HTERT RPE-1 (cell line): ENCODE measurements around the gene LLGL1.

ENCODE experiments used
- in situ Hi-C: fragments of 300-500 bp; cut with MboI; formaldehyde crosslinking; loops from 4 replicates; pipeline ENCODE4 v1.14.3; 2020; ENCODE audit warnings: low sequenced_read_pairs

Gene LLGL1

DNA sequence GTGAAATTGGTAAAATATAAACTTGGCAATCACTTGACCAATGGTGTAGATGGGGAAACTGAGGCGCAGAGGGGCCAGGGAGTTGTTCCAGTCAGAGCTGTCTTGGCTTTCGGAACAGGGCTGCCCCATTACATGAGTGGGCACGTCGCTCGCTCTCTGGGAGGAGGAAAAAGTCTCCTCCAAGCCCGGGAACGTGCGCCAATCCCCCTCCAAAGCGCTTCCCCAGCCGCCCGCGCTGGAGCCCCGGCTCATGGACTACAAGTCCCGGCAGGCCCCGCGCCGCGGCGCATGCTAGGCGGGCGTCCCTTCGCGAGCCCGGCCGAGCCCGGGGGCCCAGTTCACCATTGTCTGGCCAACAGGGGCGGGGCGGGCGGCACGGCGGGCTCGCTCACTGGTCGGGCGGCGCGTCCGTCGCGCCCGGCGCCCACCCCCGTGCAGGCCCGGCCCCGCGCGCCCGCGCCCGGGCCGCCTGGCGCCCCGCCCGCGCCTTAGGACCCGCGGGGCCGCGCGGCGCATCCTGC is at the start of gene LLGL1:
Gene LLGL1 (plus strand): TSS at position 515 of the 521 bp plus-strand sequence. CDS start 48 bp downstream, outside the sequence.
- in situ Hi-C loops, result no loop called here

DNA sequence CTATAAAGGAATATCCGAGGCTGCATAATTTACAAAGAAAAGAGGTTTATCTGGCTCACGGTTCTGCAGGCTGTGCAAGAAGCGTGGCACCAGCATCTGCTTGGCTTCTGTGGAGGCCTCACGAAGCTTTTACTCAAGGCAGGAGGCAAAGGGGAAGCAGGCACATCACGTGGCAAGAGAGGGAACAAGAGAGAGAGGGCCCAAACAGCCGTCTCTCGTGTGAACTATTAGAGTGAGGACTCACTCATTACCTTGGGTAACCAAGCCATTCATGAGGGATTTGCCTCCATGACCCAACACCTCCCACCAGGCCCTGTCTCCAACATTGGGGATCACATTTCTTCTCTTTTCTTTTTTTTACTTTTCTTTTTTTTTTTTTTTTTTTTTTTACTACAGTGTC is 49.3 kb upstream of the LLGL1 start:
- in situ Hi-C loops, result no loop called here

DNA sequence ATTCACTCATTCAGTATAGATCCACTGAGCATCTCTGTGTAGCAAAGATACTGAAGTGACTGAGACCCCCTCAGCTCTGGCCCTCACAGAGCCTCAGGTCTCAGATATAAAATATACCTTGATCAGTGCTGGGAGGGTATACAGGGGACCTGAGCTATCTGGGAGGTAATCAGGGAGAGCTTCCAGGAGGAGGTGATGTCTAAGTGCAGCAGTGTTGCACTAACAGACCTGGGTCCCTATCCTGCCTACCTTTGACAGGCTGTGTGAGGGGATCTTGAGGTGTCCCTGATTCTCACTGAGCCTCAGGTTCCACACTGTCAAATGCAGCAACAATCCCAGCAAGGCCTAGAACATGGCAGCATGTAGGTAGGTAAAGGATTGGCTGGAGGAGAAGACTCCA is 48.3 kb upstream of the LLGL1 start:
- in situ Hi-C loops, result no loop called here

DNA sequence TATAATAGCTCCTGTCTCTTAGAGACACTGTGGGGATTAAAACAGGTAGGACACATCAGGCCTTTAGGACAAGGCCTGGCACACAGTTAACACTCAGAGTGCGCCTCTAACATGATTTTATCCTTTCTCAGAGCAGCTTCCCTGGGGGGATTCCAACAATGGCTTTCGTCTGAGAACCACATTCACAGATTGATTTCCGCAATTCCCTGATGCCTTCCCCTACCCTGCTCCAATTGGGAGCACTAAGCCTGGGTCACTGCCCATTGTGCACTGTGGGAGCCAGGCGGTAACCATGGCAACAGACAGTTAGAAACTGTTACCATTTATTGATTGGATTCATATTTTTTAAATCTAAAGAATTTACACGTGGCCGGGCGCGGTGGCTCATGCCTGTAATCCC is 47.7 kb upstream of the LLGL1 start:
- in situ Hi-C loops, result no loop called here

DNA sequence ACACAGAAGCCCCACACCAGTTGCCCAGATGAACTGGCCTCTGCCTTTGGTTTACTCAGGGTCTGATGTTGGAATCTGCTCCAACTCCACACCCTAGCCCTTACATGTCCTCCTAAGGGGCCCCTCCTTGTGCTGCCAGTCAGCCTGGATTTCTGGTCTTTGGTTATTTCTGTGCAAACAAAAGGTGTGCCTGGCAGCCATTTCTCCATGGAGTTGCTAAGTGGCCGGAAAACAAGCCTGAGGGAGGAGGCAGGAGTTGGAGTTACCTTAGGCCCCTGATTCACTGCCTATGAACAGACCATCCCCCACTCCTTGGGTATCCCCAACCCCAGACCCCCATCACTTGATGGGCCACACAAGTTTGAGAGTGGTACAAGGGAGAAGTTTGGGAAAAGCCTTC is 46.2 kb upstream of the LLGL1 start:
- in situ Hi-C loops, result no loop called here

DNA sequence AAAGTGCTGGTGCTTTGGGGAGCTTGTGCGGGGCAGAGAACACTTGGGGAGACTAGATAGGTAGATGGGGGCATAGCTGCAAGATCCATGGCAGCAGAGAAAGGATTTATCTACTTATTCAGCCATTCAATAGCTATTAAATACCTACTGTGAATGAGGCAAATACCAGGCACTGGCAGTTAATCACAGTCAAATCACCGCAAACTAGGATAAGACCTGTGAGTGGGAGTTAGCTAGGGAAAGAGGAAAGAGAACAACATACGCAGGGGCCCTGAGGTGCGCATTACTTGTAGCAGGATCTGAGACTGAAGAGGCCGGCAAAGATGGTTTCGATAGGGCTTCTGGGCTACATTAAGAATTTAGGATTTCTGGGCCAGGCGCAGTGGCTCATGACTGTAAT is 45.6 kb upstream of the LLGL1 start:
- in situ Hi-C loops, result no loop called here

DNA sequence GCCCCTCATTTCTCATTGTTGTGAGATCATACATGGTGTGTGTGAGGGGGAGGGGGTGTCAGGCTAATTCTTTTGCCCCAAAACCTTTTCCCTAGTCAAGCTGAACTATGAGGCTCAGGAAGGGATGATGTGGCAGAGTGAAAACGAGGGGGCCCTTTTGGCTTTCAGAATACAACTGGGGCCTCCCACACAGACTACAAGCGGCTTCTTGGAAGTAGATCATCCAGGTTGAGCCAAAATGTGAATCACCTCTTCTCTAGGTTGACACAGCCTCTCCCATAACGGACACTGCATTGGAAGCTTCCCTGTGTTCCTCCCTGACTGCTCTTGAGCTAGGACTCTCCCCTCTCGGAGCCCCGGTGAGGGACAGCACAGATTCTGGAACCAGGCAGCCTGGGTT is 44.1 kb upstream of the LLGL1 start:
- in situ Hi-C loops, result no loop called here

DNA sequence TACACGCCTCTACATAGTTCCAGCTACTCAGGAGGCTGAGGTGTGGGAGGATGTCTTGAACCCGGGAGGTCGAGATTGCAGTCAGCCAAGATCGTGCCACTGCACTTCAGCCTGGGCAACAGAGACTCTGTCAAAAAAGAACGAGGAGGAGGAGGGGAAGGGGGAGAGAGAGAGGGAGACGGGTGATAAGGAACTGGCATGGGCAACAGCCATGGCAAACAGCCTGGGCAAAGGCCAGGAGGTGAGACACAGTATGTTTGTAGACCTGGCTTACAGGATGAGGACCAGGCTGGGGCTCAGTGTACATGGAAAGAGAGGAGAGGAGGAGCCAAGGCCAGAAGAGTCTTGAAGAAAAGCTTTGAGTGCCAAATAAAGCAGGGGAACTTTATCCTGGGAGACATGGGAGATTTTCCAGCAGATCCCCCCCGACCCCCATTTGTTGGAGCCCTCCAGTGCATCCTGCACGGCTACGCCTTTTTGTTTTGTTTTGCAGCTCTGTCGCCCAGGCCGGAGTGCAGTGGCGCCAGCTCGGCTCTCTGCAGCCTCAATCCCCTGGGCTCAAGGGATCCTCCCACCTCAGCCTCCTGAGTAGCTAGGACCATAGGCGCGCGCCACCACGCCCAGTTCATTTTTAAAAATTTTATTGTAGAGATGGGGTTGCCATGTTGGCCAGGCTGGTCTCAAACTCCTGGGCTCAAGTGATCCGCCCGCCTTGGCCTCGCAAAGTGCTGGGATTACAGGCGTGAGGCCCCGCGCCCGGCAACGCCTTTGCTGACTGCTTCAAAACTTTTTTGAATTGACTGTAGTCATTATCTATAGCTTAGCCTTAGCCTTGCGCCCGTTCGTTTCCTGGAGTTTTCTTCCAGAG is 43.1 kb upstream of the LLGL1 start:
- in situ Hi-C loops, result no loop called here

DNA sequence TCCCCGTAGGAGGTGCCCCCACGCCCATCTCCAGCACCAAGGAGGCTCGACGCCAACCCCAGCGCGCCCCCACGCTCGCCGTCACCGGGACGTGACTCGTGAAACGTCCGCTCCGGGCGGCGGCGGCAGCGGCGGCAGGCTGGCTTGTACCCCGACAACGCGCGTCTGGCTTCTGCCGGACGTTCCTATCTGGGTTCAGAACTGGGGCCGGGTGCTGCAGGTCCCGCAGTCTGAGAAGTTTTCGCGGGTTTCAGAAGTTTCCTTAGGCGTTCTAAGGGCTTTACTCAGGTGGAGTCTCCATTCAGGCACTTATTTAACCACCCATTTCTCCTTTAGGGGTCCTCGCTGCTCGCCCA is 42.5 kb upstream of the LLGL1 start:
- in situ Hi-C loops, result no loop called here

DNA sequence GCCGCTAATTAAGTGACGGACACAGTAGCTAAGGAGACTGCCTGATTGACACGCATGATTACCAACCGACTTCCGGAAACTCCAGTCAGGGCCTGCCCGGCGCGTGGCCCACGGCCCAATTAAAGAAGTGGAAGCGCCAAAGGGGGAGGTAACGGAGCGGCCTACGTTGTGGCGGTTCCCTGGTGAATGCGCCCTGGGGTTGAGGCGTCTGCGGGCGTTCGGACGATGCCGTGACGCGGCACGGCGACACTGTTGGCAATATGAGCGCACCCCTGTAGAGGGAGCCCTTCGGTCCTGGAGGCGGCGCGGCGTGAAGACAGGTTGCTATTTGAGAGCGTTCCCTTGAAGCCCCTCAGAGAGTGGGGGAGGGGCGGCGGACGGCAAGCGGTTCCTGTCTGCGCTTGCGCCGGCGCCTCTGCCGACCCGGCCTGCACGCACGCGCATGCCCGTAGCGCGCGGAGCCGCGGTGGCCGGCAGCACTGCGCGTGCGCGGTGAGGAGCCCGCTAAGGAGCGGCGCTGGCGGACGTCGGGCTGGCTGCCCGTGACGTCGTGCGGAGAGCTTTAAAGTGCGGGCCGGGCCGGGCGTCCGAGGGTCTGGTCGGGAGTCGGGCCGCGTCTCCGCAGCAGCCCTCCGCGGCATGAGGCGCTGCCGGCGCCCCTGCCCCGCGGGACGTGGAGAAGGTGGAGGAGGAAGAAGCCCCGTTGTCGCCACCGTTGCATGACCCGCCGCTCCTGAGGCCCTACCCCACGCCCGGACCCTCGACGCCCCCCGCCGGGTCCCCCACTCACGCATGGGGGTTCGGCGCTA is 41.9 kb upstream of the LLGL1 start, which contains the start of gene ALKBH5:
Gene ALKBH5 (plus strand): TSS at position 495 of the 809 bp plus-strand sequence. CDS start 416 bp downstream, outside the sequence.
- in situ Hi-C loops, result no loop called here

DNA sequence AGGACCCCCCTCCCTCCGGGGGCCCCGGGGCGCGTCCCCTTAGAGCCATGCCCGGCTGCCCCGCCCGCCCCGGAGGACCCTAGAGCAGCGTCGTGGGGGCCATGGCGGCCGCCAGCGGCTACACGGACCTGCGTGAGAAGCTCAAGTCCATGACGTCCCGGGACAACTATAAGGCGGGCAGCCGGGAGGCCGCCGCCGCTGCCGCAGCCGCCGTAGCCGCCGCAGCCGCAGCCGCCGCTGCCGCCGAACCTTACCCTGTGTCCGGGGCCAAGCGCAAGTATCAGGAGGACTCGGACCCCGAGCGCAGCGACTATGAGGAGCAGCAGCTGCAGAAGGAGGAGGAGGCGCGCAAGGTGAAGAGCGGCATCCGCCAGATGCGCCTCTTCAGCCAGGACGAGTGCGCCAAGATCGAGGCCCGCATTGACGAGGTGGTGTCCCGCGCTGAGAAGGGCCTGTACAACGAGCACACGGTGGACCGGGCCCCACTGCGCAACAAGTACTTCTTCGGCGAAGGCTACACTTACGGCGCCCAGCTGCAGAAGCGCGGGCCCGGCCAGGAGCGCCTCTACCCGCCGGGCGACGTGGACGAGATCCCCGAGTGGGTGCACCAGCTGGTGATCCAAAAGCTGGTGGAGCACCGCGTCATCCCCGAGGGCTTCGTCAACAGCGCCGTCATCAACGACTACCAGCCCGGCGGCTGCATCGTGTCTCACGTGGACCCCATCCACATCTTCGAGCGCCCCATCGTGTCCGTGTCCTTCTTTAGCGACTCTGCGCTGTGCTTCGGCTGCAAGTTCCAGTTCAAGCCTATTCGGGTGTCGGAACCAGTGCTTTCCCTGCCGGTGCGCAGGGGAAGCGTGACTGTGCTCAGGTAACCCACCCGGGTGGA is 41.0 kb upstream of the LLGL1 start:
- in situ Hi-C loops, result no loop called here

DNA sequence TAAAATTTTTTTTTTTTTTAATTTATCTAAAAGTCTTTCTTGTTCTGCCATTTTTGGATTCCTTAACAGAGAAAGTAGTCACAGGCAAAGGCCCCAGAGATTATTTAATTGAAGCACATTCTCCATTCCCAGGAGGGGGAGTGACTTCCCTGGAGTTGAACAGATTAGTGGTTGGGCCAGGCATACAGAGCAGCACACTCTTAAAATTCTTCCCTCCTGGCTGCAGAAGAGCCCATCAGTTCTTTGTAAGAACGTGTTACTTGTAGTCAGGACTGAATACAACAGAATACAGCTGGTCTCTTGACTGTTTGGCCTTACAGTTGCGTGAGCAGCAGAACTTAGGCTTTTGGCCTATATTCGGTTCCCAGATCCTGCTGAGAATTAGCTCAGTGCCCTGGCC is 40.0 kb upstream of the LLGL1 start:
- in situ Hi-C loops, result no loop called here

DNA sequence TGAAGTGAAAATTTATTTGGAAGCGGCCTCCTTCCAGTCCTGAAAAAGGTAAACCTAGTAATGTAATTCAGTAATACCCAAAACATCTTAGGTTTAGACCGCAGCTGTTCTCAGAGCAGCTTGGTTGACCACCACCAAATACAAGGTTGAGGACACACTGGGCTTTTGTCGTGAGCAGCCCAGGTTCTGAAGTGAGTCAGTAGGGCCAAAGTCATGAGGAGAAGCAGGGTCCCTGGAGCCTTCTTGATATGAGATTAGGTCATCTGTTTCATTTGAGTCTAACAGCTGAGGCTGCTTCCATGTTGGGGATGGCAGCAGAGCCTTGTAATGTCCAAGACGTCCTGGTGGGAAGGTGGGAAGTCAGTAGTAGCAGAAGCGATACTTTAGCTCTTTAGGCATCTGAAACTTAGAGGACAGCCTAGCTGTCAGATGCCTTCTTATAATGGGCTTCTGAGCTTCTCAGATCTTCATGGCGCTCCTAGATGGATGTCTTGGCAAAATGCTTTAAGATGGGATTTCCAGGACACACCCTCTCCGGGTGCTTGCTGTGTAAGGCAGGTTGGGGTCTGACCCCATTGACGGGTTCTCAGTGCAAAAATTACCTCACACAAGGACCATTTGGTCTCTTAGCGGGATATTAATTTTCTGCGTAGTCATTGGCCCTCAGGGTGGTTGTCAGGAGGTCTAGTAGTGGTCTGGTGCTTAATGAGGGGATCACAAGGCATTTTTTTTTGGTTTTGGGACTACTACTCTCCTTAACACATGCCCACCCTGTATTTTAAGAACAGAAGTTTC is 39.4 kb upstream of the LLGL1 start:
- in situ Hi-C loops, result no loop called here

DNA sequence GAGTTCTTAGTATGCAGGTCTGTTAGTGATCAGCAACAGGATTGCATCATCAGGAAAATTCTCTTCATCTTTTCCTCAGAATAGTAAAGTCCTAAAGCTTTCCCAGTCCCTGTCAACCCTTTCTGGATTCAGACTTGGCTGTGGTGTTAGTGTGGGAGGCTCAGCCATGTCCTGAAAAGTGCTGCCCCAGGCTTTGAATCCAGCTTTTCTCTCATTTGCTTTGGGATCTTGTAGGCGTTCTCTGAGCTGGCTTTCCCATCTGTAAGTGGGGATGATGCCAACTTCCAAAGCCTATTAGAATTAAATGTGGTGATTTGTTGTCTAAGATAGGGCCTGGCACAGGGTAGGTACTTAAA is 38.8 kb upstream of the LLGL1 start:
- in situ Hi-C loops, result no loop called here

DNA sequence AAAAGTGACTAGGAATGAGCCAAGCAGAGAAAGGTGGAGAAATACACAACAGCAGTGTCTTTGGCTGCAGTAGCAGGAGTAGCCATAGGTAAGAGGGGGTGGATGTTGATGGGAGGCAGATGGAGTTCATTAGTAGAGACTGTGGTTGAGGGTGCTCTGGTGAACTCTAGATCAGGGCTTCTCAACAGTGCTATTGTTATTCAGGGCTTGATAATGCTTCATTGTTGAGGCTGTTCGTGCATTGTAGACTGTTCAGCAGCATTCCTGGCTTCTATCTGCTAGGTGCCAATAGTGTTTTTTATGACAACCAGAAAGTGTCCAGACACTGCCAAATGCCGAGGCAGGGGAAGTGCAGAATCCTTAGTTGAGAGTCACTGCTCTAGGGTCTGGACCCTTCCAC is 38.2 kb upstream of the LLGL1 start:
- in situ Hi-C loops, result no loop called here

DNA sequence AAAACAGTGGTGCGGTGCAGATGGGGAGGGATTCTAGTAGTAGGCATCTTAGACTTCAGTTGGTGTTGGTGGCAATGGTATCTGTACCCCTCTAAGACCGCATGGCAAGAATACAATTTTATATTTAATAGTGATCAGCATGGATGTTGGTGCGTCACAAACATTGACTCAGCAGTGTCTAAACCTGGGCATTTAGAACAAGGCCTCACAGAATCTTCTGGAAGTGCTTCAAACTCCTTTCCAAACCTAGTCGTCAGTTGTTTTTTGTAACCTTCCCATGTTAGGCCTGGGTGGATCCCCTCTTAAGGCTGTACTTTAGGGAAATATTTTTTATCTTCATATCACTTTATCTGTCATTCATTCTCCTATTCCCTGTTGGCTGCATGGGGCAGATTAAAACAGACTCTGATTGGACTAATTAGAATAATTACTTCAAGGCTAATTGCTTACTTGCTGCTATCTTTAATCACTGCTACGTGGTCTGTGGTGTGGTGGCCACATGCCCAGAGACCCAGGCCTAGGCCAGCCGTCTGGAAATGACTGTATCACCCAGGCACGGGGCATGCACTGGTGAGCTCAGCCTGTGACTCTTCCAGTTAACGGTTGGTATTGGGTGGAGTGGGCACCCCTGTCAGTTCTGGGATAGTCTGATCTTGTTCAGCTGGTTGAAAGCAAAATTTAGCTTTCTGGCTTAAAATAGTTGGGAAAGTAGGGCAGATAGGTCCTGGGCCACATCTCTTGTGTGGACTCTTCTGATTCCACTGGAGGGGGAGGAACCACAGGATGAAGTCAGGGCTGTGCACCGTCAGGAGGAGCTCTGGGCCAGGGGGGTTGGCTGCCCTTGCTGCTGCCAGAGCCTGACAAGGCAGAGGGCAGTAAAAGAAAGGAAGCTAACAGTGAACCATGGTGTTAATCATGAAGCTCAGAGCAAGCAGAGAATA is 37.3 kb upstream of the LLGL1 start:
- in situ Hi-C loops, result no loop called here

DNA sequence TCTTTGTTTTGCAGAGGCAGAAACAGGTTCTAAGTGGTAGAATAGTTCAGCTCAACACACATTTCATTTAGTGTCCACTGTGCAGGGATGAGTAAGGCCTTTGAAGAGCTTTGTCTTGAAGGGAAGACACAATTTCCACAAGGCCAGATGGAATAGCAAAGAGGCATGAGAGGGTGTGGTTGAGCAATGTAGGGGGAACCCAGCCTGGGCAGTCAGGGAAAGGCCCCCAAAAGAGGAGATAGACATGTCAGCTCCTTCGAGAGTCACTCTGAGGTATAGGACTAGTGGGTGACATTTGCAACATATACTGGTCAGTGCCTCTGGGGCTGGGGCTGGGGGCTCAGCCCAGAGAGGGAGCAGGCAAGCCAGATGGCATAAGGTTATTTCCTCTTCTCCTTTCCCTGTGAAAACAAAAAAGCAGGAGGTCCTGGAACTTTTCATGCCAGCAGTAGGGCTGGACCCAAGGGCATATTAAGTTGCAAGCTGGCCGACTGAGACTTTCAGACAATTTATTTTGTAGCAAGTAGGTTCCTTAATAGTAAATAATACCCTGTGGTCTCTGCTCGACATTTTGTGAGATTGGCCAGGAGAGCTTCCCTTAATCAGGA is 34.7 kb upstream of the LLGL1 start:
- in situ Hi-C loops, result no loop called here

DNA sequence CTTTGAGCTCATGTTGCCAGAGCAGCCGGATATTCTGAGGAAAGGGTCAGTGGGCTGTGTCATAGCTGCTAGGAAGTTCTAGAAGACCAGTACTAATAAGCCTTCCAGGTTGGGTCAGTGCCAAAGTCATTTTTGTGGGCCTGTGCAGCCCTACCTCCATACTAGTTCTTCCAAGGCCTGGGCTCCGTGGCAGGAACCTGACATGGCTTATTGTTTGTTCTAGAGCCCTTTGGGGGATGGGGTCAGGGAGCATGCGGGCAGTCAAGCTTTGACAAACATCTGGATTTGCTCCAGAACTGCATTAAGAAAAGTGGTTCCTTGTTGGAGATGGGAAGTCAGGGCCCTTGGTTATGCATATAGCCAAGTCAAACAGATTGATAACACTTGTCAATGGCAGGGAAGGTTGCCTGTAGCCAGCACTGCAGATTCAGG is 34.2 kb upstream of the LLGL1 start:
- in situ Hi-C loops, result no loop called here

DNA sequence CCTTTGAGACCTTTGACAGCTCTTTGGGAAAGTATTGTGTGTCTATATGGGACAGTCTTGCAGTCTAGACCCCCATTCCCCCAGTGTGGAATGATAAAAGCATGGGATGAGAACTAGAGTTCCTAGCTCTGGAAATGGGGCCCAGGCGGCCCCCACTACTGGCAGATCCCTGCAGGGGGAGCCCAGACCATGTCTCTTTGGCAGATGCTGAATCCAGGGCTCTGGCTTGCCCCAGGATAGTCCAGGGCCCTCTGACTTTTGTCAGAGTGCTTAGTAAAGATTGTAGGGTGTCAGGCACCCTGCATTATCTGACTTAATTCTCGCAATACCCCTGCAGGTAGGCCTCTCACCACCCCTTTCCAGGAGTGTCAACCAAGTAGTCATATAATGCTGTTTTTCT is 33.5 kb upstream of the LLGL1 start:
- in situ Hi-C loops, result no loop called here
